H9 (cell line): ENCODE results near the gene KRTAP12-2. TPM values are rescaled to one million over a fixed set of nuclear protein-coding genes. Genes with fewer than 3 reads are reported as not detected.

Experiments used
- DNase-seq: peaks from one replicate; pipeline ENCODE4 v3.0.0-alpha.2; 2017
- H2AFZ ChIP-seq: one replicate; pipeline ENCODE4 v1.6.1; 2013; ENCODE audit warnings: mild to moderate bottlenecking, low read length, control low read depth, moderate library complexity
- H2AK5ac ChIP-seq: 2 replicates; pipeline ENCODE4 v1.6.1; 2013; ENCODE audit warnings: low read length, control low read depth, mixed read lengths; ENCODE audit not compliant: insufficient read length
- H2BK120ac ChIP-seq: one replicate; pipeline ENCODE4 v1.6.1; 2013; ENCODE audit warnings: low read depth, mild to moderate bottlenecking, low read length, control low read depth, inconsistent platforms; ENCODE audit not compliant: poor library complexity, severe bottlenecking
- H2BK12ac ChIP-seq: 2 replicates; pipeline ENCODE4 v1.6.1; 2013; ENCODE audit warnings: low read length, control low read depth, mixed read lengths, low read depth; ENCODE audit not compliant: insufficient read length
- H2BK15ac ChIP-seq: 2 replicates; pipeline ENCODE4 v1.6.1; 2013; ENCODE audit warnings: low read depth, low read length, control low read depth
- H2BK20ac ChIP-seq: one replicate; pipeline ENCODE4 v1.6.1; 2013; ENCODE audit warnings: low read depth, mild to moderate bottlenecking, low read length, control low read depth, inconsistent platforms; ENCODE audit not compliant: poor library complexity, severe bottlenecking
- H2BK5ac ChIP-seq: 2 replicates; pipeline ENCODE4 v1.6.1; 2013; ENCODE audit warnings: low read length, control low read depth, mixed read lengths; ENCODE audit not compliant: insufficient read length
- H3K14ac ChIP-seq: 2 replicates; pipeline ENCODE4 v1.6.1; 2013; ENCODE audit warnings: low read length, control low read depth; ENCODE audit not compliant: insufficient read depth
- H3K18ac ChIP-seq: 2 replicates; pipeline ENCODE4 v1.6.1; 2013; ENCODE audit warnings: low read depth, mild to moderate bottlenecking, mixed read lengths, low read length, control low read depth; ENCODE audit not compliant: insufficient read length
- H3K23ac ChIP-seq: 2 replicates; pipeline ENCODE4 v1.6.1; 2013; ENCODE audit warnings: low read length, control low read depth, mixed read lengths, low read depth; ENCODE audit not compliant: insufficient read length
- H3K23me2 ChIP-seq: 2 replicates; pipeline ENCODE4 v1.6.1; 2013; ENCODE audit warnings: low read depth, mild to moderate bottlenecking, mixed read lengths, low read length, control low read depth; ENCODE audit not compliant: insufficient read length, poor library complexity, severe bottlenecking
- H3K27ac ChIP-seq: 2 replicates; pipeline ENCODE4 v1.5.1; 2013; ENCODE audit warnings: low read length, control low read depth, mixed read lengths, low read depth; ENCODE audit not compliant: insufficient read length
- H3K27me3 ChIP-seq: 2 replicates; pipeline ENCODE4 v1.6.1; 2013; ENCODE audit warnings: low read length, control low read depth, inconsistent platforms; ENCODE audit not compliant: insufficient read depth
- H3K4ac ChIP-seq: 2 replicates; pipeline ENCODE4 v1.6.1; 2013; ENCODE audit warnings: low read depth, mild to moderate bottlenecking, control low read depth, inconsistent platforms, low read length, moderate library complexity
- H3K4me1 ChIP-seq: 2 replicates; pipeline ENCODE4 v1.6.1; 2013; ENCODE audit warnings: low read length, control low read depth, inconsistent platforms; ENCODE audit not compliant: insufficient read depth
- H3K4me2 ChIP-seq: 2 replicates; pipeline ENCODE4 v1.6.1; 2013; ENCODE audit warnings: low read length, control low read depth, mixed read lengths; ENCODE audit not compliant: insufficient read length, insufficient read depth
- H3K56ac ChIP-seq: 2 replicates; pipeline ENCODE4 v1.6.1; 2013; ENCODE audit warnings: low read depth, mild to moderate bottlenecking, mixed read lengths, low read length, control low read depth; ENCODE audit not compliant: insufficient read length
- H3K79me1 ChIP-seq: 2 replicates; pipeline ENCODE4 v1.6.1; 2013; ENCODE audit warnings: low read depth, mild to moderate bottlenecking, moderate library complexity, low read length, control low read depth, inconsistent platforms; ENCODE audit not compliant: insufficient read depth, poor library complexity, severe bottlenecking
- H3K79me2 ChIP-seq: 2 replicates; pipeline ENCODE4 v1.6.1; 2013; ENCODE audit warnings: low read length, control low read depth, inconsistent platforms; ENCODE audit not compliant: insufficient read depth
- H3K9ac ChIP-seq: 2 replicates; pipeline ENCODE4 v1.6.1; 2013; ENCODE audit warnings: low read length, control low read depth, mixed read lengths; ENCODE audit not compliant: insufficient read length; ENCODE audit errors: extremely low read depth
- H3K9me3 ChIP-seq: one replicate; pipeline ENCODE4 v1.6.1; 2013; ENCODE audit warnings: low read depth, low read length, inconsistent platforms; ENCODE audit not compliant: control insufficient read depth
- H3T11ph ChIP-seq: one replicate; pipeline ENCODE4 v1.6.1; 2013; ENCODE audit warnings: mild to moderate bottlenecking, low read length, control low read depth, inconsistent platforms
- H4K20me1 ChIP-seq: one replicate; pipeline ENCODE4 v1.6.1; 2013; ENCODE audit not compliant: control insufficient read depth, insufficient read length, insufficient read depth
- H4K5ac ChIP-seq: 2 replicates; pipeline ENCODE4 v1.6.1; 2013; ENCODE audit warnings: low read depth, mild to moderate bottlenecking, mixed read lengths, low read length, control low read depth; ENCODE audit not compliant: insufficient read length
- H4K8ac ChIP-seq: replicated peaks from 2 replicates; pipeline ENCODE4 v1.6.1; 2013; ENCODE audit warnings: low read length, control low read depth, mixed read lengths, low read depth; ENCODE audit not compliant: insufficient read length
- H4K91ac ChIP-seq: 2 replicates; pipeline ENCODE4 v1.6.1; 2013; ENCODE audit warnings: low read depth, mild to moderate bottlenecking, moderate library complexity, mixed read lengths, low read length, control low read depth; ENCODE audit not compliant: insufficient read length
- H3K27ac Mint-ChIP-seq, 3 experiments: 2 replicates in 2 of 3; 3 replicates in 1 of 3; pipeline ENCODE4 v1.8.0; 2020 to 2021; ENCODE audit warnings: mixed read lengths in 3 of 3, mild to moderate bottlenecking in 1 of 3, moderate library complexity in 1 of 3
- H3K27me3 Mint-ChIP-seq: 2 replicates; pipeline ENCODE4 v1.8.0; 2021; ENCODE audit warnings: low read depth, mild to moderate bottlenecking, moderate library complexity, mixed read lengths
- H3K36me3 Mint-ChIP-seq, 3 experiments: 2 replicates in 2 of 3; 3 replicates in 1 of 3; pipeline ENCODE4 v1.8.0; 2020 to 2021; ENCODE audit warnings: low read depth in 3 of 3, mixed read lengths in 3 of 3; ENCODE audit not compliant: insufficient read depth in 1 of 3
- H3K4me1 Mint-ChIP-seq, 2 experiments: 2 replicates each; pipeline ENCODE4 v1.8.0; 2020; ENCODE audit warnings: mixed read lengths in 2 of 2
- H3K4me3 Mint-ChIP-seq, 2 experiments: 2 replicates in 1 of 2; 3 replicates in 1 of 2; pipeline ENCODE4 v1.8.0; 2020 to 2021; ENCODE audit warnings: mild to moderate bottlenecking in 2 of 2, mixed read lengths in 2 of 2, moderate library complexity in 1 of 2
- H3K9me3 Mint-ChIP-seq, 2 experiments: 2 replicates in 1 of 2; 3 replicates in 1 of 2; pipeline ENCODE4 v1.8.0; 2020; ENCODE audit warnings: mild to moderate bottlenecking in 2 of 2, mixed read lengths in 2 of 2, moderate library complexity in 1 of 2
- WGBS: extraction: QIAGEN DNeasy Blood & Tissue Kit; methylation state at CpG from one replicate; pipeline ENCODE4 v1.1.7; 2013; ENCODE audit warnings: missing lambda C conversion rate, low lambda C conversion rate, mixed read lengths; ENCODE audit not compliant: insufficient read length; ENCODE audit errors: extremely low coverage; 5-methylcytosine and 5-hydroxymethylcytosine counted together
- total RNA-seq: library from RNA; stranded (reverse); gene quantifications from 2 replicates; pipeline ENCODE4 v1.2.1, GENCODE V29; 2021
- TF ChIP-seq, protein P1 (sequence below): fragments of 200-600 bp; sonication (generic); conservative IDR thresholded peaks from 3 replicates; pipeline ENCODE4 v1.8.0; 2021; ENCODE audit warnings: antibody characterized with exemption, mild to moderate bottlenecking

Gene KRTAP12-2
- total RNA-seq, 1 experiment from 2014 or later: not detected

DNA sequence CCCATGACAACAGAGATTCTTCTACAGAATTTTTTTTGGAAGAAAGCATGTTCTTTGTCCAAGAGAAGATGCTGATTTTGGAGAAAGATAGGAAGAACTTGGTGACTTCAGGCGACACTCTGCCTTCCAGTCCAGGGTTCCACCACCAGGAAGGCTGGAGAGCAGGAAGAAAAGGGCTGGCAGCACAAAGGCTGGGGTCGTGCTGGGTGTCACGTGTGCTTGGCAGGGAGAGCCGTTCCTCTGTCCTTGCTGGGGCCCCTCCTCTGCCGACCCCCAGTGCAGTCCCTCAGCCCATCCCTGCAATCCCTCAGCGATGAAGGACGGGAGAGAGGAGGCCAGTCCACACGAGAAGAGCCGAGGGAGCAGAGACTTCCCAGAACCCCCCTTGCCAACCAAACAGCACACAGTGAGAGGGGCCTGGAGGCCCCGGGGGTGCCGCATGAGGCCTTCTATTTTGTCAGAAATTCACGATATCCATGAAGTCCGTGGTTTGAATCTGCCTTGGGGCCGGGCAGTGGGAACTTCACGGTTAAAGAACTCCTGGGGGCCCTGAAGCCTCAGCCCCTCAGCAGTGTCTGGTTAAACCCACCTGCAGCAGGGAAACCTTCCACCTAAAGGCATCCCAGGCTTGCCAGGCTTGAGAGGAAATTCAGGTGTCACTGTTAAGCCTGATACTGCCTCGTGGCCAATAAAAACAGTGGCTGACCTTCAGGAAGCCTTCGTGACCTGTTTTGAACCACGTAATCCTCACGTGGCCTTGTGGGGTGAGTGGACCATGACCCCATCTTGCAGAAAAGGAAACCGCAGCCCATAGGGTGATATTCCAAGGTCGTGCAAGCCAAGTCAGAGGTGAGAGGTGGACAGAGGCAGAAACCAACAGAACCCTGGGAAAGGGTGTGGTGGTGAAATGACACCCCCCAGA lies 33.6 kb upstream of the KRTAP12-2 start:
- H3K9ac ChIP-seq: no peak overlapping the region
- peaks cover 80 to 87% of the 10 kb centered on the region in 2 experiments for H3K4me1 Mint-ChIP-seq
- H4K91ac ChIP-seq: no peak overlapping the region
- no peak overlapping the region for H2BK120ac ChIP-seq
- H3T11ph ChIP-seq: no peak overlapping the region
- H3K36me3 Mint-ChIP-seq: no peaks in the 10 kb centered on the region; a peak in 1 of 7 replicates
- DNase-seq: no peak
- TF ChIP-seq, protein P1, sequence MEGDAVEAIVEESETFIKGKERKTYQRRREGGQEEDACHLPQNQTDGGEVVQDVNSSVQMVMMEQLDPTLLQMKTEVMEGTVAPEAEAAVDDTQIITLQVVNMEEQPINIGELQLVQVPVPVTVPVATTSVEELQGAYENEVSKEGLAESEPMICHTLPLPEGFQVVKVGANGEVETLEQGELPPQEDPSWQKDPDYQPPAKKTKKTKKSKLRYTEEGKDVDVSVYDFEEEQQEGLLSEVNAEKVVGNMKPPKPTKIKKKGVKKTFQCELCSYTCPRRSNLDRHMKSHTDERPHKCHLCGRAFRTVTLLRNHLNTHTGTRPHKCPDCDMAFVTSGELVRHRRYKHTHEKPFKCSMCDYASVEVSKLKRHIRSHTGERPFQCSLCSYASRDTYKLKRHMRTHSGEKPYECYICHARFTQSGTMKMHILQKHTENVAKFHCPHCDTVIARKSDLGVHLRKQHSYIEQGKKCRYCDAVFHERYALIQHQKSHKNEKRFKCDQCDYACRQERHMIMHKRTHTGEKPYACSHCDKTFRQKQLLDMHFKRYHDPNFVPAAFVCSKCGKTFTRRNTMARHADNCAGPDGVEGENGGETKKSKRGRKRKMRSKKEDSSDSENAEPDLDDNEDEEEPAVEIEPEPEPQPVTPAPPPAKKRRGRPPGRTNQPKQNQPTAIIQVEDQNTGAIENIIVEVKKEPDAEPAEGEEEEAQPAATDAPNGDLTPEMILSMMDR: no peak
- H3K27ac ChIP-seq: no peak overlapping the region
- H3K4me3 Mint-ChIP-seq: no peak overlapping the region
- H2AK5ac ChIP-seq: no peak overlapping the region
- no peak overlapping the region for H2BK15ac ChIP-seq
- H3K4me2 ChIP-seq: no peak overlapping the region
- H3K18ac ChIP-seq: no peak overlapping the region
- H3K79me1 ChIP-seq: no peaks in the 10 kb centered on the region
- H3K56ac ChIP-seq: no peak overlapping the region
- no peaks in the 10 kb centered on the region for H3K23me2 ChIP-seq
- no peak overlapping the region for H3K23ac ChIP-seq
- no peaks in the 10 kb centered on the region; a peak in 1 of 5 replicates for H3K9me3 Mint-ChIP-seq
- no peak overlapping the region; the same call in 1 of the 2 replicates for H3K14ac ChIP-seq
- H3K27me3 ChIP-seq: no peaks in the 10 kb centered on the region; the same call in 1 of the 2 replicates
- H3K4ac ChIP-seq: no peak overlapping the region
- H2BK20ac ChIP-seq: no peak overlapping the region
- WGBS: no CpG with 5 or more reads among the region's 21 CpGs
- H3K4me1 ChIP-seq: peaks cover 13% of the 10 kb centered on the region; the same call in 1 of the 2 replicates
- no peaks in the 10 kb centered on the region for H3K9me3 ChIP-seq
- no peak overlapping the region for H2BK12ac ChIP-seq
- H4K20me1 ChIP-seq: no peaks in the 10 kb centered on the region
- H3K79me2 ChIP-seq: no peaks in the 10 kb centered on the region
- H4K8ac ChIP-seq: no peak overlapping the region
- no peak overlapping the region; a peak in 1 of 7 replicates for H3K27ac Mint-ChIP-seq
- H4K5ac ChIP-seq: no peak overlapping the region
- H2BK5ac ChIP-seq: no peak overlapping the region
- peaks cover 16% of the 10 kb centered on the region for H3K27me3 Mint-ChIP-seq
- H2AFZ ChIP-seq: no peak overlapping the region
